GM06990 (cell line): ENCODE measurements around the gene TRDMT1.

Source experiments
- DNase-seq: peaks from one replicate; pipeline ENCODE4 v3.0.0-alpha.2; 2011; ENCODE audit not compliant: insufficient read length; ENCODE audit errors: extremely low read depth
- H3K27me3 ChIP-seq: replicated peaks from 2 replicates; pipeline ENCODE4 v1.6.0; 2011; ENCODE audit warnings: low read length; ENCODE audit not compliant: control insufficient read depth, insufficient read depth
- H3K36me3 ChIP-seq: 2 replicates; pipeline ENCODE4 v1.5.1; 2011; ENCODE audit warnings: low read length; ENCODE audit not compliant: control insufficient read depth, insufficient read depth
- H3K4me3 ChIP-seq: replicated peaks from 2 replicates; pipeline ENCODE4 v1.5.1; 2011; ENCODE audit warnings: low read depth, mild to moderate bottlenecking, control low read depth, low read length
- TF ChIP-seq, protein P1 (sequence below): IDR thresholded peaks from 2 replicates; pipeline ENCODE4 v1.5.1; 2011; ENCODE audit warnings: low read length, control low read depth, mild to moderate bottlenecking, inconsistent platforms; ENCODE audit not compliant: insufficient read depth, poor library complexity, severe bottlenecking

Gene TRDMT1

DNA sequence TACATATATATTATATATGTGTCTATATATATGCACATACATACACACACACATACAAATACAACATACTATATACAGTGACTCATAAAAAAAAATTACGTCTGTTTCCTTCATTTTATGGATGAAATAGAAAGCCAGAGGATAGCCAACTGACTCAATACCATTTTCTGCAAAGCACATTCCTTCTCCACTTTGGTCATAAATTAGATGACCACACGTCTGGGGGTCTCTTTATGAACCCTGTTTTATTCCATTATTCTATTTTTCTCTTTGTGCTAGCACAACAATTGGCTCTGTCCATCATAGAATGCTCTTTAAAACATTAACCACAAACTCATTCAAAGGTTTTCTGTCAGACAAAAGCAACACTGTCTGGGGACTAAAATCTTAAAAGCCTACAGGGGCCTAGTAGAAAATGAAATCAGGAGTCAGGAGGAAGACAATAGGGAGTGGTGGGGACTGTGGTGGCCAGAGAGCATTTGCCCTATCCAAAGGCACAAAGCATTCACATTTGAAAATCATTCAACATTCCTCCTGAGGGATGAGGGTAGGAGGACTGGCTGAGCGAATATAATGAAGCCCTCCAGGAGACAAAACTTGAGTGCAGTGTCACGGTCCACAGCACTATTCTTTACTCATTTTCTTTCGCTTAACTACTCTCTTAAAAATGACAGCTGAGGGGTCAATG lies 76.1 kb downstream of the TRDMT1 start:
- Histone ChIP-seq H3K4me3 (no peak overlapping the region), H3K36me3 (no peaks in the 10 kb centered on the region), H3K27me3 (no peaks in the 10 kb centered on the region; the same call in 1 of the 2 replicates)
- TF ChIP-seq, protein P1, sequence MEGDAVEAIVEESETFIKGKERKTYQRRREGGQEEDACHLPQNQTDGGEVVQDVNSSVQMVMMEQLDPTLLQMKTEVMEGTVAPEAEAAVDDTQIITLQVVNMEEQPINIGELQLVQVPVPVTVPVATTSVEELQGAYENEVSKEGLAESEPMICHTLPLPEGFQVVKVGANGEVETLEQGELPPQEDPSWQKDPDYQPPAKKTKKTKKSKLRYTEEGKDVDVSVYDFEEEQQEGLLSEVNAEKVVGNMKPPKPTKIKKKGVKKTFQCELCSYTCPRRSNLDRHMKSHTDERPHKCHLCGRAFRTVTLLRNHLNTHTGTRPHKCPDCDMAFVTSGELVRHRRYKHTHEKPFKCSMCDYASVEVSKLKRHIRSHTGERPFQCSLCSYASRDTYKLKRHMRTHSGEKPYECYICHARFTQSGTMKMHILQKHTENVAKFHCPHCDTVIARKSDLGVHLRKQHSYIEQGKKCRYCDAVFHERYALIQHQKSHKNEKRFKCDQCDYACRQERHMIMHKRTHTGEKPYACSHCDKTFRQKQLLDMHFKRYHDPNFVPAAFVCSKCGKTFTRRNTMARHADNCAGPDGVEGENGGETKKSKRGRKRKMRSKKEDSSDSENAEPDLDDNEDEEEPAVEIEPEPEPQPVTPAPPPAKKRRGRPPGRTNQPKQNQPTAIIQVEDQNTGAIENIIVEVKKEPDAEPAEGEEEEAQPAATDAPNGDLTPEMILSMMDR, result no peak
- no peak for DNase-seq

DNA sequence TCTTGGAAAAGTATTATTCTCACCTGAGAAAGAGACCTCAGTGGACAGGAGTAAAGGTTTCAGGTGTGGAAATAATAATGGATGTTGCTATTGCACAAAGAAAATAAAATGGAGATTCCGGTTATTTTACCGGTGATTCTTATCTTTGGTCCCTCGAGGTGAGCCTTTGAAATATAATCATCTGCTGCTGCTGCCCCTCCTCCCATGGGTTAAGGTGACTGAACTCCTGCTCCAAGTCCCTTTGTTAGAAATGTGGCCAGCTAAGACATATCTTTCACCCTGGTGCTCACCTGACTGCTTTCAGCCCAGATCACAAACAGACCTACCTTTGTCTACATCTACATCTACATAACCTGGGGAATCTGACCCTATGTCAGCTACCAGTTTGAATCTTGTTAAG lies 77.5 kb downstream of the TRDMT1 start:
- TF ChIP-seq, protein P1, result no peak
- Histone ChIP-seq H3K4me3 (no peak overlapping the region), H3K36me3 (no peaks in the 10 kb centered on the region), H3K27me3 (no peaks in the 10 kb centered on the region; the same call in 1 of the 2 replicates)
- DNase-seq, result no peak

DNA sequence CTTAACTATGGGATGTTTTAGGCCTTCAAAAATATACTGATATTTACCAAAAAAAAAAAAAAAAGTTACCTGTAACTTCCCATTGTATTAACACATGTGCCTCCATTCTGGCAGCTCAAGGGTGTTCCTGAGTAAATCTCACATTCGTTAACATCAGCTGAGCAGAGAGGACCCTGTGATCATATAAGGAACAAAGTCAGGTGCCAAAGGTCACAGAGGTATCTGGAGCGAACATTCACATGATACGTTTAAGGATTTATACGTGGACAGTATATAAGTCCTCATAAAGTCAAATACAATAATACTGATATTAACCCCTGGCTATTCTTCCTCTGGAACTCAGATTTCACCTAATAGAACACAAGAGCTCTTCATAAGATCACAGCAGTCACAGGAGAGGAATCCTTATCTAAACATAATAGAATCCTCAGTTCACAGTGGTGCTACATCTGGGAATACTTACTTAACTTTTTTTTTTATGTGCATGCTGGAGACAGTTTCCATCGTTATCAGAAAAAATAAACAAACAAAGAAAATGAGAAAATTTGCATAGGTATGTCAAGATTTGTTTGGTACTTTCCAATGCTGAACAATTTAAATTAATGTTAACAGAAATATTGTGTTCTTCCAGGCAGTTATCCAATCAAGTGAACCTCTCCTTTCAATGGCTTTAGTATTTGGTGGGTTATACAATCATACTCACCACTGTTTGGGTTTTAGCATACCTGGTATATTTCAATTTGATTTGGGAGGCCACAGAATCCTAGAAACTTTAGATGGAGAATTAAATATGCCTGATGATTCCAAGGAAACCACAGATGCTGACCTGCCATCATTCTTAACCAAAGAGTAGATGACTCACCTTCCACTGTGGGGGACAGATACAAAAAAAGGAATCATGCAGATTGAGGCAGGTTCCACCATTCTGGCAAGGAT lies 78.5 kb downstream of the TRDMT1 start:
- TF ChIP-seq, protein P1, result no peak
- H3K27me3 ChIP-seq, result no peaks in the 10 kb centered on the region; the same call in 1 of the 2 replicates
- no peaks in the 10 kb centered on the region for H3K36me3 ChIP-seq
- no peak overlapping the region for H3K4me3 ChIP-seq
- no peak for DNase-seq

DNA sequence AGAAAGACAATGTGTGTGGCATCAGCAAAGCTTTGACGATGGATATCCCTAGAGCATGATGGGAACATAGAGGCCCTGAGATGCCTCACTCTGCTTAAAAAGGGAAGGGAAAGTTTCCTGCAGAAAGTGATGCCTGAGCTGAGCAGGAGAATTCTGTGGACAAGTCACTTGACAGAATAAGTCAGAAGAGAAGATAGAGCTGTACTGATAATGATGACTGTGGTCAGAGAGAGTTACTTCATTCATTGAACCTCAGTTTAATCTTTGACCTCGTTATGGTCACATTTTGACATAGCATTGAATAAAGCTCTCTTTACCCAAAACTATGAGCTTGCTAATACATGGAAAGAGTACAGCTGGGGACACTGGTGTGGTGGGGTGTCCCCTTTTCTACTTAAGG lies 79.4 kb downstream of the TRDMT1 start:
- Histone ChIP-seq H3K4me3 (no peak overlapping the region), H3K36me3 (no peaks in the 10 kb centered on the region), H3K27me3 (no peaks in the 10 kb centered on the region; the same call in 1 of the 2 replicates)
- DNase-seq, result no peak
- TF ChIP-seq, protein P1, result no peak

DNA sequence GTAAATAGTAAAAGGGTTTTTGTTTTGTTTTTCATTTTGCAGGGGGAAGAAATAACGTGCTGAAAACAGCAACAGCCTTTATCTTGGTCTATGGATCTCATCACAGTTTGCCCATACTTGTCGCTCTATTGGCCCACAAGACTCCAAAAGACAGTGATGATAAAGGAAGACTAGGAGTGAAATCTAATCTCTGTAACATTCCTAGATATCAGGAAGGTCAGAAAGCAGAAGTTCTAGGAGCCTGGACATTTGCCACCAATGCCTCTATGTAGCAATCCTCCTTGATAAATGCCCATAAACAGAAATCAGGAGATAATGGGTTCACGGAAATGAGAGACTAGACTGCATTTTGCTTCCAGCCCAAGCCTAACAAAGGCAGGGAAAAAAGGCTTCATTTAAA lies 80.8 kb downstream of the TRDMT1 start:
- no peak overlapping the region for H3K4me3 ChIP-seq
- H3K27me3 ChIP-seq, result no peaks in the 10 kb centered on the region
- no peak for DNase-seq
- H3K36me3 ChIP-seq, result no peaks in the 10 kb centered on the region
- TF ChIP-seq, protein P1, result no peak
